Measurements from ENCODE around the gene PHC2.

DNA sequence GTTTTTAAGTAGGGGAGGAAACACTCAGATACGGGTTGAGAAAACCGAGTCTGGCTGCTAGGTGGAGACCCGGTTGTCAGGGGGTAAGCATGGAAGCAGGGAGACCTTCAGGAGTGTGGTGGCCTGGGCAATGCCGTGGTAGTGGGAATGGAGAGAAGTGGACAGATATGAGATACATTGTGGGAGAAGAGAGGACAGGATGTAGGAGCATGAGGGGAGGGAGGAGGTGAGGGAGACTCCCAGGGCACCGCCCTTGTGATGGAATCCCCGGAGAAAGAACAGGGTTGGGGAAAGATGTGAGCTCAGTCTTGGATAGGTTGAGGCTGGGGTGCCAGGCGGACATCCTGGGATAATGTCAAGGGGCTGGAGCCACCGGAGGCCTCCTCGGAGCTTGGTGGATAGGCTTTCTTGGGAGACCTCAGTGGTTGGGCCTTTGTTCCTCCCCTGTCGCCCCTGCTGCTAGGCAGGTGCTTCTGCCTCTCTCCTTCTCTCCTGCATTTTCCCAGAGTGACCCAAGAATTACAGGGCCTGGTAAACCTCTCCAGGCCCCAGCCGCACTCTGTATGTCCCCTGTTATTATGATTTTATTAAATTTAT lies 153.3 kb downstream of the PHC2 start:
- TF ChIP-seq, protein P1, sequence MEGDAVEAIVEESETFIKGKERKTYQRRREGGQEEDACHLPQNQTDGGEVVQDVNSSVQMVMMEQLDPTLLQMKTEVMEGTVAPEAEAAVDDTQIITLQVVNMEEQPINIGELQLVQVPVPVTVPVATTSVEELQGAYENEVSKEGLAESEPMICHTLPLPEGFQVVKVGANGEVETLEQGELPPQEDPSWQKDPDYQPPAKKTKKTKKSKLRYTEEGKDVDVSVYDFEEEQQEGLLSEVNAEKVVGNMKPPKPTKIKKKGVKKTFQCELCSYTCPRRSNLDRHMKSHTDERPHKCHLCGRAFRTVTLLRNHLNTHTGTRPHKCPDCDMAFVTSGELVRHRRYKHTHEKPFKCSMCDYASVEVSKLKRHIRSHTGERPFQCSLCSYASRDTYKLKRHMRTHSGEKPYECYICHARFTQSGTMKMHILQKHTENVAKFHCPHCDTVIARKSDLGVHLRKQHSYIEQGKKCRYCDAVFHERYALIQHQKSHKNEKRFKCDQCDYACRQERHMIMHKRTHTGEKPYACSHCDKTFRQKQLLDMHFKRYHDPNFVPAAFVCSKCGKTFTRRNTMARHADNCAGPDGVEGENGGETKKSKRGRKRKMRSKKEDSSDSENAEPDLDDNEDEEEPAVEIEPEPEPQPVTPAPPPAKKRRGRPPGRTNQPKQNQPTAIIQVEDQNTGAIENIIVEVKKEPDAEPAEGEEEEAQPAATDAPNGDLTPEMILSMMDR (IDR thresholded peaks at IDR 0.05): no peak
- TF ChIP-seq POLR2A (IDR thresholded peaks at IDR 0.05): no peak

All from heart left ventricle (tissue), 13 donors.